IPS-18c (cell line): Measurements from ENCODE around the gene NUP85.
"Not testable (repeated sequence)": the region's sequence is repeated elsewhere in the genome, so short reads cannot be mapped to it uniquely, and the experiment has no call there.

Source experiments
- H3K4me3 ChIP-seq: 2 replicates; pipeline ENCODE4 v1.7.0; 2013; ENCODE audit warnings: low read depth, mild to moderate bottlenecking, low read length, moderate library complexity; ENCODE audit not compliant: insufficient read depth
- H3K9me3 ChIP-seq: one replicate; pipeline ENCODE4 v1.6.1; 2013; ENCODE audit warnings: mild to moderate bottlenecking, low read length, moderate library complexity; ENCODE audit not compliant: control insufficient read depth, insufficient read depth

Gene NUP85

GRCh38 chr17:75183999-75184884 is 21.2 kb upstream of the NUP85 start:
- no peak overlapping the region for H3K4me3 ChIP-seq

GRCh38 chr17:75188614-75189013 is 16.9 kb upstream of the NUP85 start:
- no peaks in the 10 kb centered on the region for H3K9me3 ChIP-seq

More at GRCh38 chr17:75183999-75184884, 21.2 kb upstream of the NUP85 start:
- no peaks in the 10 kb centered on the region for H3K9me3 ChIP-seq

GRCh38 chr17:75191584-75191983 is 13.9 kb upstream of the NUP85 start:
- Histone ChIP-seq H3K4me3 (no peak overlapping the region), H3K9me3 (no peaks in the 10 kb centered on the region)

More at GRCh38 chr17:75188614-75189013, 16.9 kb upstream of the NUP85 start:
- no peak overlapping the region for H3K4me3 ChIP-seq

DNA sequence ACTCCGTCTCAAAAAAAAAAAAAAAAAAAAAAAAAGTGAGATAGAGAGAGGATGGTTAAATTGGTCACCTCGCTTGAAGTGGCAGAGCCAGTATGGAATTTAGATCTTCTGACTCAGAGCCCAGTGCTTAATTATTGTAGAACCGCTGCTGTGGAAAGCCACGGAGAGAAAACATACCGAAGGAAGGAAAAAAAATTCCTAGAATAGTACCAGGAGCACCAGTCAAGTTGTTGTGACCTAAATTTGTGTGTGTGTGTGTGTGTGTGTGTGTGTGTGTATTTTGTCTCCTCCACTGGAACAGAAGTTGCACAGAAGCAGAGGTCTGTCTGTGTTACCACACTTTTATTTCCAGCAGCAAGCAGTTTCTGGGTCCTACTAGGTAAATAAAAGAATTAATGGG is 10.6 kb upstream of the NUP85 start:
- Histone ChIP-seq H3K9me3 (no peaks in the 10 kb centered on the region), H3K4me3 (no peak overlapping the region)

GRCh38 chr17:75199886-75200618 is 5.4 kb upstream of the NUP85 start:
- H3K4me3 ChIP-seq = no peak overlapping the region
- no peaks in the 10 kb centered on the region for H3K9me3 ChIP-seq

DNA sequence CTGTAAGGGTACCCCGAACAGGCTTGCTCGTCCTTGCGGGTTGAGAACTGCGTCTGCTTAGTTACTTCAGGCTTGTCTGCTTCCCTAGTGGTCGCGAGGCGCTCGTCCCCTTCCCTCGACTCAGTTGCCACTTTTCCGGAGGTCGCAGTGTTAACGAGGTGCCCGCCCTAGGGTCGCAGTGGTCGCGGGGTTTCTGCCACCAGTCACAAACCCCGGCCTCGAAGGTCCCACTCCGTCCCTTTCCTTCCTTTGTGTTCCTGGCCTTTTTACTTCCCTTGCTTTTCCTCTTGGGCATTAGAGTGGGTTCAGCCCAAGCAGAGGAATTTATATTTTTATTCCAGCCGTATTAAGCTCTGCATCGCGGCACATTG is 299 bp downstream of the NUP85 start:
- Histone ChIP-seq H3K4me3 (peak overlapping the region; percentile 100), H3K9me3 (no peaks in the 10 kb centered on the region)

- H3K4me3 ChIP-seq, H3K9me3 ChIP-seq: not testable (repeated sequence)
Measured at GRCh38 chr17:75207050-75207407, 1.6 kb downstream of the NUP85 start.

DNA sequence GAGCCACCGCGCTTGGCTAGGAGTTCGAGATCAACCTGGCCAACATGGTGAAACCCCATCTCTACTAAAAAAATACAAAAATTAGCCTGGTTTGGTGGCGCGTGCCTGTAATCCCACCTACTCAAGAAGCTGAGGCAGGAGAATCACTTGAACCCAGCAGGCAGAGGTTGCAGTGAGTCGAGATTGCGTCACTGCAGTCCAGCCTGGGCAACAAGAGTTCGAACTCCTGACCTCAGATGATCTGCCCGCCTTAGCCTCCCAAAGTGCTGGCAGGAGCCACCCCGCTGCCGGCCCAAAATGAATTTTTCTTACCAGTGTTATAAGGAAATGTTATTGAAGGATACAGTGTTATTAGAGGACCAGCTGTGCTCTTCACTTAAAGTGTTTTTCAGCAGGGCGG is 2.3 kb downstream of the NUP85 start:
- no peak overlapping the region for H3K4me3 ChIP-seq
- H3K9me3 ChIP-seq = no peaks in the 10 kb centered on the region

DNA sequence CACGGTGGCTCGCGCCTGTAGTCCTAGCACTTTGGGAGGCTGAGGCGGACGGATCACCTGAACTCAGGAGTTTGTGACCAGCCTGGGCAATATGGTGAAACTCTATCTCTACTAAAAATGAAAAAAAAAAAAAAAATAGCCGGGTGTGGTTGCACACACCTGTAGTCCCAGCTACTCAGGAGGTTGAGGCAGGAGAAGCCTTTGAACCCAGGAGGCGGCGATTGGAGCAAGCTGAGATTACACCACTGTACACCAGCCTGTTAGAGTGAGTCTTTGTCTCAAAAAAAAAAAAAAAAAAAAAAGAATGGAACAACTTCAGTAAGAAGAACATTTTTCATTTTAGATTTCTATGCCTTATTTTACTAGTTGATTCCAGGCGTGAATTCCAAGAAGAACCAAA is 2.7 kb downstream of the NUP85 start:
- no peaks in the 10 kb centered on the region for H3K9me3 ChIP-seq
- H3K4me3 ChIP-seq = no peak overlapping the region

DNA sequence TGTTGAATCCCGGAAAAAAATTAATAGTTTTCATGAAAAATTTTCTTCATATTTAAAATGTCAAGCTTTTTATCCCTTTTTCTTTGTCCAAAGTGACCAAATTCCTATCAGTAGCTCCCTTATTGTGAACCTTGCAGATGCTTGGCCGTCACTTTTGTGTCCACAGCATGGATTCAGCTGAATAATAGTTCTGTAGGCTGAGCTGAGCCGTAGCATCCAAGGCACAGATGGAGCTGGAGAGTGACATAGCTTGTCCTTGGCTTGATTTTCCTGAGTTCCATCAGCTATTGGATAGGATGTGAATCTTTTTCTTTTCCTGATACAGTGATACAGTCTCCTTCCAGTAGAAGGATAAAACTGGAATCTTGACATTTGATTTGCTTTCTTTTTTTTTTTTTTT is 3.6 kb downstream of the NUP85 start:
- Histone ChIP-seq H3K9me3 (no peaks in the 10 kb centered on the region), H3K4me3 (no peak overlapping the region)

DNA sequence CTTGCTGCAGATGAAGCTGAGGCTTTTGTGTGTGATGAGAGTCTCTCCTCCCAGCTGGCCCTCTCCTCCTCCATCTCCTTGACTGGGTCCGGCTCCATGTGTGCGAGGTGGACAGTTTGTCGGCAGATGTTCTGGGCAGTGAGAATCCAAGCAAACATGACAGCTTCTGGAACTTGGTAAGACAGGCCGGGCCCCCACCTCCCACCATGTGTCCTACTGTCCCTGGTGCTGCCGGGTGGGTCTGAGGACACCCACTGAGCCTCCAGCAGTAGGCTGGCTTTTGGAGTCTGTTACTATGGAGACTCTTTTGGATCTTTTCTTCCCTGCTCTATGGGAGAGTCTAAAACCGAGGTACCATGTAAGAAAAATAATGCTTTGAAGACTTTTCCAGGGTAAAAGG is 12.7 kb downstream of the NUP85 start:
- Histone ChIP-seq H3K9me3 (no peaks in the 10 kb centered on the region), H3K4me3 (no peak overlapping the region)

DNA sequence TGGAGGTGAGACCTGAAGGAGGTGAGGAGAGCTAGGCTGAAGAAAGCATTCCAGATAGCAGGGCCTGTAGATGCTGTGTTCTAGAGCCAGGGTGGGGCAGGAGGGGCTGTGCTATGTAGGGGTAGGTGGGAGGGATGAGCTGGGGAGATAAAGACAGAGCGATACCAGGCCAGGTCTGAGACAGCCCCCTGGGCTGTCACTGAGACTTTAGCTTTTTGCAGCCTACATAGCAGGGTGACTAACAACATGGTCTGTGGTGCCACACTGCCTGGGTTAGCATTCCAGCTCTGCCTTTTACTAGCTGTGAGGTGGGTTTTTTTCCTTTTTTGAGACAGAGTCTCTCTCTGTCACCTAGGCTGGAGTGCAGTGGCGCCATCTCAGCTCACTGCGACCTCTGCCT is 14.3 kb downstream of the NUP85 start:
- no peak overlapping the region for H3K4me3 ChIP-seq
- no peaks in the 10 kb centered on the region for H3K9me3 ChIP-seq

- H3K9me3 ChIP-seq = no peaks in the 10 kb centered on the region
- H3K4me3 ChIP-seq = no peak overlapping the region
Measured at GRCh38 chr17:75225016-75225415, 19.5 kb downstream of the NUP85 start.

DNA sequence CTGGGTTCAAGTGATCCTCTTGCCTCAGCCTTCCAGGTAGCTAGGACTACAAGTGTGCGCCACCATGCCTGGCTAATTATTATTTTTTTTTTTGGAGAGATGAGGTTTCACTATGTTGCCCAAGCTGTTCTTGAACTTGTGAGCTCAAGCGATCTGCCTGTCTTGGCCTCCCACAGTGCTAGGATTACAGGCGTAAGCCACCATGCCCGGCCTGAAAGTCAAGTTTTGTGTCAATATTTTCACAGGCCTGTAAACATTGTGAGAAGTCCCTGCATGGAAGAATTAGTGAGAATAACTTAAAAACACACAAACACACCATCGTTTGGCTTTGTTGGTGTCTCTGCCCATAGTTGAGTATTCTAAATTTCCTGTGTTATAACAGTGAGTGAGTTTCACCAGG is 22.2 kb downstream of the NUP85 start:
- Histone ChIP-seq H3K9me3 (no peaks in the 10 kb centered on the region), H3K4me3 (no peak overlapping the region)

GRCh38 chr17:75228305-75228704 is 22.8 kb downstream of the NUP85 start:
- H3K4me3 ChIP-seq = no peak overlapping the region
- no peaks in the 10 kb centered on the region for H3K9me3 ChIP-seq

GRCh38 chr17:75228847-75229246 is 23.4 kb downstream of the NUP85 start:
- Histone ChIP-seq H3K4me3 (no peak overlapping the region), H3K9me3 (no peaks in the 10 kb centered on the region)

DNA sequence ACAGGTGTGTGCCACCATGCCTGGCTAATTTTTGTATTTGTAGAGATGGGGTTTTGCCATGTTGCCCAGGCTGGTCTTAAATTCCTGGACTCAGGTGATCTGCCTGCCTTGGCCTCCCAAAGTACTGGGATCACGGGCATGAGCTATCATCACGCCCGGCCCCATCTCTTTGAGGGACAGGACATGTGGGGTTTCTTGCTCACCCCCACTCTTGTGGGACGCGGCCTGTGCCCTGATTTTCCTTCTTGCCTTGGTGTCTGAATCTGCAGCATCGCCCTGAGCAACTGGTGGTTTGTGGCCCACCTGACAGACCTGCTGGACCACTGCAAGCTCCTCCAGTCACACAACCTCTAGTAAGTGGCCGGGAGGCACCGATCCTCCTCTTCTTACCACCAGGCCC is 25.6 kb downstream of the NUP85 start:
- no peaks in the 10 kb centered on the region for H3K9me3 ChIP-seq
- H3K4me3 ChIP-seq = no peak overlapping the region

DNA sequence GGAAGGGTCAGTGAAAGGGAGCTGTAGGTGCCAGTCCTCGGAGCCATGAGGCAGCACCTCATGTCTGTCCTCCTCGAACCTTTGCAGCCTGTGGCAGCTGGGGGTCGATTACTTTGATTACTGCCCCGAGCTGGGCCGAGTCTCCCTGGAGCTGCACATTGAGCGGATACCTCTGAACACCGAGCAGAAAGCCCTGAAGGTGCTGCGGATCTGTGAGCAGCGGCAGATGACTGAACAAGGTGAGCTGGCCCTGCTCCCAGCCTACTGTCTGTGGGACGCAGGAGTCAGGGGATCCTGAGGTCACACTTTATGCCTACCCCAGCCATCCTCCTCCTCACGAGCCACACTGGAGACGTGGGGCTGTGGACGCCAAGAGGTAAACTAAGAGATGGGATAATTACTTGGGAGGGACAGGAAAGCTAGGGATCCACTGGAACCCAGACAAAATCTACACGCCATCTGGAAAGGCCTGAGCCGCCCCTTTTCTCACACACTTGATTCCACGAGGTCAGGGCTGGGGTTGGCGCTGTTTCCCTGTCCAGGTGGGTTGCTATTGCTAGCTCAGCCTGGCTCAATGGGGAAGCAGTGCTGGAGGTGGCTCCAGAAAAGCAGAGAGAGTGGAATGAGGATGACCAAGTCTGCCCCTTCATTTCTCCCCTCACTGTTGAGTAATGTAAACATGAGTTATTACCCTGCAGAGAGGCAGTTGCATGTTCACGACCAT is 26.4 kb downstream of the NUP85 start:
- no peak overlapping the region for H3K4me3 ChIP-seq
- no peaks in the 10 kb centered on the region for H3K9me3 ChIP-seq
